HG03196 (cell line): ENCODE data around the gene SNRPD2.
"Not testable (repeated sequence)": the region's sequence is repeated elsewhere in the genome, so short reads cannot be mapped to it uniquely, and the experiment has no call there.

ENCODE experiments used
- ATAC-seq: cut with Tn5 transposase; IDR thresholded peaks from one replicate; pipeline ENCODE4 v1.9.1; 2021; ENCODE audit not compliant: unreplicated experiment

The SNRPD2 gene

DNA sequence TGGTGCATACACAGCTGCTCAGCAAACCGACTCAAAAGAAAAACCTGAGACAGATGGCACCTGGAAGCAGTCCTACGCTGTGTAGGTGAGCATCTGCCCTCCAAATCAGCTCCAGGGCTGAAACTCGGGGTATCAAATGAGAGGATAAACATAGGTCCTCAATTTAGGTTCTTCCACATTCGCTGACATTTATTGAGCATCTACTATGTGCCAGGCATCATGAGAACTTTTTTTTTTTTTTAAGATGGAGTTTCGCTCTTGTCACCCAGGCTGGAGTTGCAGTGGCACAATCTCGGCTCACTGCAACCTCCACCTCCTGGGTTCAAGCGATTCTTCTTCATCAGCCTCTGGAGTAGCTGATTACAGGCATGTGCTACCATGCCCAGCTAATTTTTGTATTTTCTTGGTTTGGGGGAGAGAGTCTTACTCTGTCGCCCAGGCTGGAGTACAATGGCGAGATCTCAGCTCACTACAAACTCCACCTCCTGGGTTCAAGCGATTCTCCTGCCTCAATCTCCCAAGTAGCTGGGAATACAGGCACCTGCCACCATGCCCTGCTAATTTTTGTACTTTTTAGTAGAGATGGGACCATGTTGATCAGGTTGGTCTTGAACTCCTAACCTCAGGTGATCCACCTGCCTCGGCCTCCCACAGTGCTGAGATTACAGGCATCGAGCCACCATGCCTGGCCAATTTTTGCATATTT, 14.1 kb upstream of the SNRPD2 start:
- no peak for ATAC-seq

DNA sequence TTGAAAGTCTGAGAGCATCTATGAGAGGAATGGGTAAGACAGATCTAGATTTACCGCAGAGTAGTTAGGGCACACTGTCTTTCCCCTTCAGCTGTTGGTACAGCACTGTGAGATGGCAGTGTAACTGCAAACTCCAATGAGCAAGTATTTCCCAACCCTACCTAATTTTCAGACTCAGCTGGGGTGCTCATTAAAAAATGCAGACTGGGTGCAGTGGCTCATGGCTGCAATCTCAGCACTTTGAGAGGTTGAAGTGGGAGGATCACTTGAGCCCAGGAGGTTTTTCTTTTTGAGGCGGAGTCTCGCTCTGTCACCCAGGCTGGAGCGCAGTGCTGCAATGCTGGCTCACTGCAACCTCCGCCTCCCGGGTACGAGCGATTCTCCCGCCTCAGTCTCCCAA, 13.4 kb upstream of the SNRPD2 start:
- no peak for ATAC-seq

DNA sequence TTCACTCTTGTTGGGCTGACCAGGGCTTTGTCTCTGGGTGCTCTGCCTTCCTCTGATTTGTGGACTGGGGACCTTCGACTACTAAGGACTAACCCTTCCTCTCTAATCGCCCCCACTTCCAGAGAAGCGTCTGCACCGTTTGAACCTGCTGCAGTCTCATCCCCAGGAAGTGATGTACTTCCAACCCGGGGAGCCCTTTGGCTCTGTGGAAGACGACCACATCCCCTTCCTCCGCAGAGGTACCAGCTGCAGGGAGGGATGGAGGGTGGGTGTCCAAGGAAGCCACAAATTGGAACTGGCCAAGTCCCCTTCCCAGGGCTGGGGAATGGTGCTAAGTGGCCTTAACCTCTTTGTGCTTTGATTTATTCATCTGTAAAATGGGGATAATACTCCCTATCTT, 9.9 kb upstream of the SNRPD2 start:
- ATAC-seq, result no peak

DNA sequence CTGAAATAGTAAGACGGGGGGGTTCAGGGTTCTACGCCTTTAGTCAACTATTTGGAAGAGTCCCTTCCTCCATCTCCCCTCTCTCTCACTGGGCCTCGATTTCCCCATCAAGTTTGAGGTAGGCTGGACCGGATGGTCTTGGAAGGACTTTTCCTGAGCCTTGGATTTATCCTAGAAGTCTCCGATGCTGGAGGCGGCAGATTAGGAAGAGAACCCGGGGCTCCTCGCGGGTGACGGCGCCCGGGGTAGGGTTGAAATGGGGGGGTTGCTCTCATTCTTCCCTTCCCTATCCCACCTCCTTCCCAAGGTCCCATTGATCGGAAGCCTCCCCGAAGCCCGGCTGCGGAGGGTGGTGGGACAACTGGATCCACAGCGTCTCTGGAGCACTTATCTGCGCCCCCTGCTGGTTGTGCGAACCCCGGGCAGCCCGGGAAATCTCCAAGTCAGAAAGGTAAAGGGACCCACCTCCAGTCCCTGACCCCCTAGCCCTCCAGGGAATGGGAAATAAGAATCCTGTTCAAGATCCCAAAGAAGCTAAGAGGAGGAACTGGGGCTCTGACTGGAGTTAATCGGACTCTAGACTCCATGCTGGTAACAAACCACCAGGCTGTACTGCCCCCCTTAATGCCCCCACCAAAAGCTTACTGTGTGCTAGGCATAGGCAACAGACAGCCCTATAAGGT, 1.5 kb upstream of the SNRPD2 start:
- no peak for ATAC-seq

DNA sequence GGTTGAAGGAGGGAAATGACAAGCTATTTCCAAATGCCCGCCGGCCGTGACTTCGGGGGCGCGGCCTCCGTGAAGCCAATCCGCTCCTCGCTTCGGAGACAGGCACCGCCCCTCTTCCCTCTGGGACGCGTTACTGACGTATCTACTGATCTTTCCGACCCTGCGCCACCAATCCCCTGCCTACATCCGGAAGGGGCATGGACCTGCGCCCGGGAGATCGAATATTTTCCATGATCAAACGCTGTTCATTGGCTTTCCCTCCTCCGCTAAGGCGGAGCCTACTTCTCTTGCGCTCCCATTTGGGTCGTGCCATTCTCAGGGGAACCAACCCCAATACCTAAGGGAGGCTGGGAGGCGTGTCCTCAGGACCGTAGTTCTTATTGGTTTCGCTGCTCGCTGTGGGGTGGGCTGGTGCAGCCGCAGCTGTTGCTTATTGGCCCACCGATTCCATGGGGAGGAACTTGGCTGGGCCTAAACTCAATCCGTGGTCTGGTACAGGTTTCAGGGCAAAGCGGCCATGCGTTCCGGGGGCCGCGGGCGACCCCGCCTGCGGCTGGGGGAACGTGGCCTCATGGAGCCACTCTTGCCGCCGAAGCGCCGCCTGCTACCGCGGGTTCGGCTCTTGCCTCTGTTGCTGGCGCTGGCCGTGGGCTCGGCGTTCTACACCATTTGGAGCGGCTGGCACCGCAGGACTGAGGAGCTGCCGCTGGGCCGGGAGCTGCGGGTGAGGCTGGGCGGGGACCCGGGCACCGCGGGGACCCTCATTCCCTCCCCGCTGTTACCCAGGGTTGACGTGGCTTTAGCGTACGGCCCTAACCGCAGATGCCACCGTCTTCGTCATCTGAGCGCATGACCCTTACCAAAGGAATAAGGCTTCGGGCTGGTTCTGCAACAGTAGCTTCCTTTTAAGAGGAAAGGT, 693 bp upstream of the SNRPD2 start, which contains the start of gene QPCTL:
QPCTL (plus strand) TSS at position 480 of the 919 bp plus-strand sequence; CDS start at position 518, 38 bp downstream.
- ATAC-seq, result peak; percentile 90

DNA sequence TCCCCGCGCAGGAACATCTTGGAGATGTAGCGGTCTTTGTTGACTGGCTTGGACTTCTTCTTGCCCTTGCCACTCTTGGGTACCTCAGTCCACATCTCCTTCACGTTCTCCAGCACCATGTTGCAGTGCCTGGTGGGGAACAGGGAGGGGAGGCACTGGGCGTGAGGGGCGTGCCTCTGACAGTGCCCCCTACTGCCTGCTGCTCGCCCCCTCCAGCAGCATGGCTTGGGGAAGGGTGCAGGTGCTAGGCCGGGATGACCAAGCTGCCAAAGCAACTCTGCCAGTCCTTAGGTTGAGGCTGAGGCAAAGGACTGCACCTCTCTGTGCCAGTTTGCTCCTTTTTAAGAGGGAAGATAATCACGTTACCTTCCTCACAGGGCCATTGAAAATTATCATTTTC, 4.2 kb downstream of the SNRPD2 start:
- no peak for ATAC-seq

DNA sequence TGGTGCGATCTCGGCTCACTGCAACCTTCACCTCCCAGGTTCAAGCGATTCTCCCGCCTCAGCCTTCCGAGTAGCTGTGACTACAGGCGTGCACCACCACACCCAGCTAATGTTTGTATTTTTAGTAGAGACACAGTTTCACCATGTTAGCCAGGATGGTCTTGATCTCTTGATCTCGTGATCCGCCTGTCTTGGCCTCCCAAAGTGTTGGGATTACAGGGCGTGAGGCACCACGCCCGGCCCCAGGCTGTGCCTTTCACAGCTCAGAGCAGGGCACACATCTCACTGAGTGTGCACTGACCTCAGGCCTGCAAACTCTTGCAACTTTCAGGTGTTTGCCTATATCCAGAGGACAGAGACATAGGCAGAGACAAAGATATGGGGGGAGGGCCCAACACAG, 6.7 kb downstream of the SNRPD2 start:
- ATAC-seq, result not testable (repeated sequence)

DNA sequence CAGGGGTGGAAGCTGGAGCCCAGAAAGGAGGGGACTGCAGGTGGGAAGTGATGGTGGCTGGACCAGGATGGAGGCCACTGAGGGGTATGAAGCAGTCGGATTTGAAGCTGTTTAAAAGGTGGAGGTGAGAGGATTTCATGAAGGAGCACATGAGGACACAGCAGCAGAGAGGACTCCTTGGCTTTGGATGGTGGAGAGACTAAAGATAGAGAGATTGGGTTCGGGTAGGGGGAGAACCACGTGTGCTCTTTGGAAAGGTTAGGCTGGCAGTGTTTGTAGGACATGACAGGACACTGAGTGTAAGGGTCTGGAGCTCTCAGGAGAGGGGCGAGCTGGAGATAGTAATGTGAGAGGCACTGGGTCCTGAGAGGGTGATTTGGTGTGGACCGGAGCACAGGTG, 8.8 kb downstream of the SNRPD2 start:
- no peak for ATAC-seq

DNA sequence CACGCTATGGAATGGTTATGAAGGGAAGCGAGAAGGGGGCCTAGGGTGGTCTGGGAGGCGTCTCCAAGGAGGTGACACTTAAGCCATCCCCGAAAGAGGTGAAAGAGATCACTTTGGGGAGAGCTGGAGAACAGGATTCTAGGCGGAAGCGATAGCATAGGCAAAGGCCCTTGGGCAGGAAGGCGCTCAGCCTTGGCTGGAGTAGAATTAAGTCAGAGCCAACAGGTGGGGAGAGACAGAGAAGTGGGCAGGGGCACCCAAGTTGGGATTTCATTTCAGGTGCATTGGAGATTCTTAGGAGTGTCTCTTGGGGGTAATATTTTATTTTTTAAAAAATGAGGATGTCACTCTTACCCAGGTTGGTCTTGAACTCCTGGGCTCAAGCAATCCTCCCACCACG, 9.6 kb downstream of the SNRPD2 start:
- ATAC-seq, result no peak

DNA sequence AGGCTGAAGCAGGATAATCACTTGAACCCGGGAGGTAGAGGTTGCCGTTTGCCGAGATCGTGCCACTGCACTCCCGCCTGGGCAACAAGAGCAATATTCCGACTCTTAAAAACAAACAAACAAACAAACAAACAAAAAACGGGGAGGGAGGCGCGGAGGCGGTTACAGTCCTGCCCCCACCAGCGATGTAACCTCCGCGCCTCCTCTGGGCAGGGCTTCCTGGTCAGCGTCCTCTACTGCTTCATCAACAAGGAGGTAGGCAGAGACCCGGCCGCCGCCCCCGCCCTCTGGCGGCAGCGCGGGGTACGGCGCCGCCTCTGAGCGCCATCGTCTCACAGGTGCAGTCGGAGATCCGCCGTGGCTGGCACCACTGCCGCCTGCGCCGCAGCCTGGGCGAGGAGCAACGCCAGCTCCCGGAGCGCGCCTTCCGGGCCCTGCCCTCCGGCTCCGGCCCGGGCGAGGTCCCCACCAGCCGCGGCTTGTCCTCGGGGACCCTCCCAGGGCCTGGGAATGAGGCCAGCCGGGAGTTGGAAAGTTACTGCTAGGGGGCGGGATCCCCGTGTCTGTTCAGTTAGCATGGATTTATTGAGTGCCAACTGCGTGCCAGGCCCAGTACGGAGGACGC, 10.2 kb downstream of the SNRPD2 start:
- ATAC-seq, result peak; percentile 75

DNA sequence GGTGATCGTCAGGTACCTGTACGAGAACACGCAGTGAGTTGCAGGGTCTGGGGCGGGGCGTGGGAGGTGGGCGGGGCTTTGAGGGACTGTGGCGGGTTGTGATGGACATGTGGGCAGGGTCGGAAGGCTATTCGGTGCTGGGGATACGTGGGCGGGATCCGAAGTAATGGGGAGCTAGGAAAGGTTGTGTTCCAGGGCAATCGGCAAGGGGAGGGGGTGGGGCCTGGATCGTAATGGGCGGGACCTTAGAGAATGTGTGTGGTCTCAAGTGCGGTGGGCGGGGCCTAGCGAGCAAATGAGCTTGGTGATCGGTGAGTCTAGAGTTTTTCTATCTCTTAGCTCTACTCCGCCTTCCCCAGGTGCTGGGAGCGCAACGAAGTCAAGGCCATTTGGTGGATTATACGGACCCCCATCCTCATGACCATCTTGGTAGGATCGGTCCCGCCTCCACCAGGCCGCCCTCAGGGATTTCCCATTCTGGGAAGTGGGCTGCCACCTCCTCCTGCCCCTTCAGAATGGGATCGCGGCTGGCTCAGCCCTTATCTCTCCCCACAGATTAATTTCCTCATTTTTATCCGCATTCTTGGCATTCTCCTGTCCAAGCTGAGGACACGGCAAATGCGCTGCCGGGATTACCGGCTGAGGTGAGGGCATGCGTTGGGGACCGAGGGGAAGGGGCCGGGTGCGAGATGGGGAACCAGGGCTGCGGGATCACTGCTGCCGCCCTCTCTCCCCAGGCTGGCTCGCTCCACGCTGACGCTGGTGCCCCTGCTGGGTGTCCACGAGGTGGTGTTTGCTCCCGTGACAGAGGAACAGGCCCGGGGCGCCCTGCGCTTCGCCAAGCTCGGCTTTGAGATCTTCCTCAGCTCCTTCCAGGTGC, 14.2 kb downstream of the SNRPD2 start:
- ATAC-seq, result no peak

DNA sequence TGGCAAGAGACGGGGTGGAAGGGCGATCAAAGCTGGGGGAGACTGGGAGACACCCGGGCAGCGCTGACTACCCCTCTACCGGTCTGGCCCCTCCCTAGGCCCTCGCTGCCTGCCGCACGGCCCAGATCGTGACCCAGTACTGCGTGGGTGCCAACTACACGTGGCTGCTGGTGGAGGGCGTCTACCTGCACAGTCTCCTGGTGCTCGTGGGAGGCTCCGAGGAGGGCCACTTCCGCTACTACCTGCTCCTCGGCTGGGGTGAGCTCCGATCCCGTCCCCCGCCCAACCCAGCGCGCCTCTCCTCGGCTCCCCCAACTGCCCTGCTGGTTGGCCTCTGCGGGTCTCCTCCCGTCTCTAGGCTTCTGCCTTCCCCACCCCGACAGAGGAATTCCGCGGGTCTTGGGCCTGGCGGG, 14.9 kb downstream of the SNRPD2 start:
- no peak for ATAC-seq

DNA sequence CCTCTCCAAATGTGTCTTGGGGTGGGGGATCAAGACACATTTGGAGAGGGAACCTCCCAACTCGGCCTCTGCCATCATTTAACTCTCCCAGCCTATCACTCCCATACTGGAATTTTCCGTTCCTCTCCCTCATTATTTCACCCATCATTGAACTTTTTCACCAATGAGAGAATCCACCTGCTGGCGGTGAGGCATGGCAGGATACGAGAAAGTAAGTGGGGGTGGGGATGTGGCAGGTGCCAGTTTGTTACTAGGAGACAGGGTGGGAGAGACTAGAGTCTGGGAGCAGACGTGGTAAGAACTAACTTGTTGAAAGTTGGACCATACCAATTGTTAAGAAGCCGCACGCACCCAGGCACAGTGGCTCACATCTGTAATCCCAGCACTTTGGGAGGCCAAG, 16.8 kb downstream of the SNRPD2 start:
- no peak for ATAC-seq

DNA sequence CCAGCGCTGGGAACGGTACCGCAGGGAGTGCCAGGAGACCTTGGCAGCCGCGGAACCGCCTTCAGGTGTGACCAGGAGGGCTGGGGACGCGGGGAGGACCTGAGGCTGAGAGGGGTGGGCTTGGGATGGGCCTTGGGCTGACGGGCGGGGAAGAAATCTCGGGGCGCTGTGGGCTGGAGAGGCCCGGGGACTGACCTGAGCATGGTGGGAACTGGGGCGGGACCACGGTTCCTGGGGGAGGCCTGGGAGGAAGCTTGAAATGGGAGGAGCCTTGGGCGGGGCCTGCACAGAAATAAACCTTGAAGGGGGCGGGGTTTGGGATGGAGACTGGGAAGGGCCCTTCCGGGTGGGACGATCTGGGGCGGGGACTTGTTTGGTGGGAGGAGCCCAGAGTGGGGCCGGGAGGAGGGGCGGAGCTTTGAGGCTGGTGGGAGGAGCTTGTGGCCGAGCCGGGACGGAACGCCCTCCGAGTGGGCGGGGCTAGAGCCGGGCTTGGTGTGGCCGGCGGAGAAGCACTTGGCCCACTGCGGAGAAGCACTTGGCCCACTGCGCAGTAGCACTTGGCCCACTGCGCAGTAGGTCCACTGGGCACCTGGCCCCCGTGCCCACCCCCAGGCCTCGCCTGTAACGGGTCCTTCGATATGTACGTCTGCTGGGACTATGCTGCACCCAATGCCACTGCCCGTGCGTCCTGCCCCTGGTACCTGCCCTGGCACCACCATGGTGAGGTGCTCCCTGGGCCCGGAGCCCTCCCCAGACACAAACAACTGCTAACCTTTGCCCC, 20.9 kb downstream of the SNRPD2 start:
- ATAC-seq, result peak; percentile 44

DNA sequence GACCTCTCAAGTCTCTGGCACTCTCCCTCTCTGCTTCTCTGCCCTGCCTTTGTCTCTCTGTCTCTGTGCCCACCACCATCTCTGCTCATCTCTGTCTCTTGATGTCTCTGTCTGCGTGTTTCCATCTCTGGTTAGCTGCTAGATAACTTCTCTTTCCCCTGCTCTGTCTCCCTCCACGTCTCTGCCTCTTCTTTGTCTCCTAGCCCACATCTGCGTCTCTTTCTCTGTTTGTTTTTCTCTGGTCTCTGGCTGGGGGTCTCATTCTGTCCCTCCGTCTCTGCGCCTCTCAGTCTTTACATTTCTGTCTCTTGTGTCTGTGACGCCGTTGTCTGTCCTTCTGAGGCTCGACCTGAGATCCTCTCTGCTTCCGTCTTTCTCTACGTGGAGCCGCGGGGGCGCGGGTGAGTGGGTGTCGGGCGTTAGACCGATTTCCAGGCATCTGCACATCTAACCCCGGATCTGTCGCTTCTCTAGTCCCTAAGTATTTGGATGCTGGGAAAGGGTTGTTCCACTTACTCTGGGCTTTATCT, 23.3 kb downstream of the SNRPD2 start:
- no peak for ATAC-seq

DNA sequence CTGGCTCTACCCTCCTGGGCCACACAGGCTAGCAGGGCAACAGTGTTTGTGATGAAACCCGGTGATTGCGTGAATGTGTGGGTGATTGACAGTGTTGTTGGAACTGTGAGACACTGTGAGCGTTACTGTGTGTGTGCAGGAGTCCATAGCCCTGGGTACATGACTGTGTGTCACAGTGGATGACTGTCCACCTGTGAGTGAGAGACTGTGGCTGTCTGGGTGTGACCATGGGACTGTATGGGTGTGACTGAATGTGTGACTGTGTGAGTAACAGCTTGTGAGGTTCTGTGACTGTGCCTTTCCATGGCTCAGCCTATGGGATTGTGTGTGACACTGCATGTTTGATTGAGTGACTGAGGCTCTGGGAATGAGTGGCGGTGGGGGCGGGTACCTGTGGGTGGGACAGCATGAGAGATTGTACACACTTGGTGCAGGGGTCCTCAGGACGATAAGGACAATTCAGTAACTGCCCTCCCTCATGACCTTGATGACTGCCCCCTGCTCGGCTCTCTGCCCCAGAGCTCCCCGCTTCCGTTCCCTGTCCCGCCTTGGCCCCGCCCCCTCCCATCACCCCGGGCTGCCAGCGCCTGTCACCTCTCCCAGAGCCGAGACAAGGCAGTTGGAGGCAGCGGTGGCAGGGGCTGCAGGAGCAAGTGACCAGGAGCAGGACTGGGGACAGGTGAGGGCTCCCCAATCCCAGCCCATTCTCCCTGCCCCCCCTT, 24.0 kb downstream of the SNRPD2 start, which contains the start of gene GIPR:
GIPR (plus strand) TSS at position 602 of the 722 bp plus-strand sequence. CDS start 1,300 bp downstream, outside the sequence.
- no peak for ATAC-seq

DNA sequence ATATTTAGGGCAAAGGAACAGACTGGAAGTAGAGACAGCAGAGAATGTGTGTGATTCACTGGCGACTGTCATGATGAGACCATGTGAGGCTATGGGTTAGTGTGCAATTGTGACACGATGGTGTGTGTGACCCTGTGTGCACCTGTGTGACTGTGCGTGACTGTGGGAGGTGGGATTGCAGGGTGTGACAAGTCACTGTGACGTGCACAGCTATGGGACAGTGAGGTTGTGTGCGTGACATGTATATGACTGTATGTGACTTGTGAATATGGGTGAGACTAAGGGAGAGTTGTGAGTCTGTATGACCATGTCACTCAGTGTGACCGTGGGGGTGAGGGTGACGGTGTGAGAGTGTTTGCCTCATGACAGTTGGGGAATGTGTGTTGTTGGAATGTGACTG, 27.2 kb downstream of the SNRPD2 start:
- no peak for ATAC-seq

DNA sequence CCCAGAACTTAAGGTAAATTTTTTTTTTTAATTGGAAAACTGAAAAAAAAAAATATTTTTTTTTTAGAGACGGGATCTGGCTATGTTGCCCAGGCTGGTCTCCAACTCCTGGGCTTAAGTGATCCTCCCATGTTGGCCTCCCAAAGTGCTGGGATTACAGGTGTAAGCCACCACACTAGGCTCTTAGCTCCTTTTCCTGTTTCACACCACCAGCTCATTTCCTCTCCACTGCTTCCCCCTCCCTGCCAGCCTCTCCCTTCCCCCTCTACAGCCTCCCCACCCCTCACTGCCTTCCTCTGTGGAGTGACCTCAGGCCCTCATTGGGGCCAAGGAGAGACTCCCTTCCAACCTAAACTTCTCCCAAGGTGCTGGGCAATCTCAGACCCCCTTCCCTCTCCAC, 28.0 kb downstream of the SNRPD2 start:
- no peak for ATAC-seq
